Medulla oblongata (tissue), 1 donor: ENCODE data around the gene IL1RAPL1.

Experiments used
- DNase-seq: peaks from one replicate; pipeline ENCODE4 v3.0.0-alpha.2; 2015; ENCODE audit errors: extremely low spot score

IL1RAPL1 gene

DNA sequence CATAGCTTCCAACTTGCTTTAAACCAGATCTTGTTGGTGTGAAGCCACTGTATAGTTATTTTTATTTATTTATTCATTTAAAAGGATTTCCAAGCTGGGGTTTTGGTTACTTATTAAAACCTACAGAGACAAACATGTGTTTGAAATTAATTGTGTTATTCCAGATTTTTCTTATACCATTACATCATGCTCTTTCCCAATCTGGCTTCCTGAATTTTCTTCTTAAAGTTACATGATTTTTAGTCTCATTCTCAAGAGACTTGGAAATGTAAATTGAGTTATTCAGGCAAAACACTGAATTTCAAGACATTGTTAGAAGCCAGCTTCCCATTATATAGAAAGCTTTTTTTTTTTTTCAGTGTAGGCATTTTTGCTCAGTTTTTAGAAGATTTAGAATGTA is 381.9 kb downstream of the IL1RAPL1 start:
- DNase-seq, result no peak

GRCh38 chrX:28979877-28980276 is 392.6 kb downstream of the IL1RAPL1 start:
- DNase-seq, result no peak

- no peak for DNase-seq
Measured at GRCh38 chrX:28981952-28982351, 394.7 kb downstream of the IL1RAPL1 start.

DNA sequence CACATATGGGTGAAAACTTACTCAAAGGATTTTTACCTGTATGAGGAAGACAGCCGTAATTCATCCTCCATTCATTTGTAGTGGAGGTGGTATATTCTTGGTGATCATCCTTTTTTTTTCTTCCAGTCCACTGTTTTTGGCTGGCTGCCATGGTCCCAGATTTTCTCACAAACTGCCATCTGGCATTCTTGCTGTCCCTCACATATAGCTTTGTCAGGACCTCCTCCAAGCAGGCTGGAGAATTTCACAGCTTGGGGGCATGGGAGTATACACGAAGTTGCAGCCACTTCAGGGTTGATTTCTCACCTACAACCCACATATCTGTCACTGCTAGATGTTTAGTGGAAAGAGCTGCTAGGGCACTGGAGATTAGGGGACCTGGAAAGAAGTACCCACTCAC is 401.0 kb downstream of the IL1RAPL1 start:
- DNase-seq, result no peak

DNA sequence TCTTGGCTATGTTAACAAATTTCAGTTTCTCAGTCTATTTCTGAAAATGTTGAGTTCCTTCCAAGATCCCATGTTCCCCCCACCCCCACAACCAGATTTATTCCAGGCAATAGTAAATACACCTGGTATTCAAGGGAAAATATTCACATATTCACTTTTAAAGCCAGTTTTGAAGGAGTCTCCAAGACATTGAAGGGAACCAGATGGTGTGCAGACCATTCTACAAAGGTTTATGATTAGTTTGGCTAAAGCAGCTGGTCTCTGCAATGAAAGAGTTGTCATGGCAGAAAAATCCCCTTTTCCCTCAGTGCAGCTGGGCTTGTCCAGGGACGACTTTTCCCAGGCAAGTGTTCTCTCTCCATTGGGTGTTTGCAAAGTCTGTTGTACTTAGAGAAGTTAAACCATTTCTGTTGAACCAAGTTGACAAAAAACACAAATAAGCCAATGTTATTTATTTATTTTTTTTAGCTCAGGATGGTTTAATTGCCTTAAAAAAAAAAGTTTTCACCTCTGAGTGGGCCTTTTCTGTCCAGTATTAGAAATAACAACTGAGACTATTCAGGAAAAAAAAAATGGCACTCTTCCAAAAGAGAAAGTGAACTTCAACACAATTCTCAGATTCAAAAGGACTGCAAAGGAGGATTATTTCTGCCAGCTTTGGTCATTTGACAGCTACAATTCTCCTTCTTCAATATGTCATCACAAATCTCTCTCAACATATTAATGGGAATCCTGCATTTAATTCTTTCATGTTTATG is 410.6 kb downstream of the IL1RAPL1 start:
- peak; percentile 4 for DNase-seq

- DNase-seq, result no peak
Measured at GRCh38 chrX:28998609-28999135, 411.4 kb downstream of the IL1RAPL1 start.

DNA sequence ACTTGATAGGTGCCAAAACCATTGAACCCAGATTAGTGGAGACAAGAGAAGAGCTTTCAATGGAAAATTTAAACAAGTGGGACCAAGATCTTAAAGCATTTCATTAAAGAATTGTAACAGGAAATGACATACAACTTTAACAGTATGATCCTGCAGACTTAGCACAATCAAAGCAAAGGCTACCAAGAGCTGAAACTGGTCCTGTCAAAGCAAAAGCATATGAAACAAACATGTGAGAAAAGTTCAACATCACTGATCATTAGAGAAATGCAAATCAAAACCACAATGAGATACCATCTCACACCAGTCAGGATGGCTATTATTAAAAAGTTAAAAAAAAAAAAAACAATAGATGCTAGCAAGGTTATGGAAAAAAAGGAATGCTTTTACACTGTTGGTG is 425.6 kb downstream of the IL1RAPL1 start:
- no peak for DNase-seq

DNA sequence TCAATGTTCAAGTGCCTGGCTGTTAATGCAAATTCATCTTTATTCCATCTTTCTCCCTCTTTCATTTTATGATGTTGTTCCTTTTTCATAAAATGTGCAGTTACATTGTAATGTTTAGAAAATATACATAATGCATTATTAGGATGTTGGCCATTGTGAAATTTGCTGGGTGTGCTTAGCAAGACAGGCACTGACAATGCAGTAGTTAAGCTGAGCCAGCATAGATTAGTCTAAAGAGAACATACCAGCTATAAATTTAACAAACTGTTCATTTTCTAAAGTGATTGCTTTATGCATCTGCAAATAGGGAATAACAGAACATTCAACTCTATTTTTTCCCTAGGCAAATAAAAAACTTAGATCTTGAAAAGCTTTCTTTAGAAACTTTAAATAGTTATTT is 436.0 kb downstream of the IL1RAPL1 start:
- no peak for DNase-seq

- no peak for DNase-seq
Measured at GRCh38 chrX:29024871-29025270, 437.6 kb downstream of the IL1RAPL1 start.

DNA sequence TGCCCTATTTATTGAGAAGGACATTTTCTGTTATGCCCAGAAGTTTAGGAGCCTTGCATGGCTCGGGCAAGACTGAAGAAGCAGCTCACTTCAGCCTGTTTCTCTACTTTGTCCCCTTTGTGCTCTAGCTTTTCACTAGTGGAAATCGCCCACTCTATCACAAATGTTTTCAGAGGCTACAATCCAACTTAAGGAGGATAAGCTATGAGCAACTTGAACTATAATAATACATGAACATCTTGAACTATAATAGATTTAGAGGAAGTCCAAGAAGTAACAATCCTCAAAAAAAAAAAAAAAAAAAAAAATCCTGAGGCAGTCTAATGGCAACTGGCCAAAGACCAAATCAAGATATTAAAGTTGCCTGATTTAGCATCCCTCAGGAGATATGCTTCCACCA is 452.3 kb downstream of the IL1RAPL1 start:
- DNase-seq, result no peak

DNA sequence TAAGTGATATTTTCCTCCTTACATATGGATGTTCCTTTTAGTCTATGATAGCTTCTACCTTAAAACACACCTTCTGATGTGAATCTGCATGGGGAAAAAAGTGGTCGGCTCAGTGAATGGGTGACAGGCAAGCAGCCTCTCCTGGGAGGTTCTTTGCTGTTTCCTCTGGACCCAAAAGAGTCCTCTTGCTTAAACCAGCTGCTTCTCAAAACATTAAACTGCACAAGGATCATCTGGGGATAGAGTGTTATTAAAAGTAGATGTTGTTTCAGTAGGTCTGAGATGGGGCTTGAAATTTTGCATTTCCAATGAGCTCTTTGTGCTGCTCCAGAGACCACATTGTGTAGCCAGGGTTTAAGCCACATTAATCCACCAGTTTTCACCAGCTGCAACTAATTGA is 452.9 kb downstream of the IL1RAPL1 start:
- DNase-seq, result no peak

GRCh38 chrX:29042341-29042740 is 455.1 kb downstream of the IL1RAPL1 start:
- DNase-seq, result no peak

DNA sequence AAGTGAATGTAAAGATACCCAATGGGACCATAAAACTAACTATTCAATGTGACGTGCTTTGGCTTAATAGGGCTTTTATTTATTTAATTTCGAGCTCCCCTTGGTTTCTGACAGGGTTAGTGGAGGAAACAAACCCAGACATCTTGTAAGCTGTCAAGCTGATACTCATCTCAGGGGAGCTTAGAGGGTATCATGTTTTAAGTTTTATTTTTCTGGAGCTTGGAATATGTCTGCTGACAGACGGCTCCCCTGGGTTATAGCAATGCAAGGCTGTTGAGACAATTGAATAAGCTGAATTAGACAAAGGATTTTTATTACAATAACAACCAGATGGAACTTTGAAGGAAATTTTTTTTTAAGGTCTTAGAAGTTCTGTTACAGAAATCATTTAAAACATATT is 456.5 kb downstream of the IL1RAPL1 start:
- no peak for DNase-seq

DNA sequence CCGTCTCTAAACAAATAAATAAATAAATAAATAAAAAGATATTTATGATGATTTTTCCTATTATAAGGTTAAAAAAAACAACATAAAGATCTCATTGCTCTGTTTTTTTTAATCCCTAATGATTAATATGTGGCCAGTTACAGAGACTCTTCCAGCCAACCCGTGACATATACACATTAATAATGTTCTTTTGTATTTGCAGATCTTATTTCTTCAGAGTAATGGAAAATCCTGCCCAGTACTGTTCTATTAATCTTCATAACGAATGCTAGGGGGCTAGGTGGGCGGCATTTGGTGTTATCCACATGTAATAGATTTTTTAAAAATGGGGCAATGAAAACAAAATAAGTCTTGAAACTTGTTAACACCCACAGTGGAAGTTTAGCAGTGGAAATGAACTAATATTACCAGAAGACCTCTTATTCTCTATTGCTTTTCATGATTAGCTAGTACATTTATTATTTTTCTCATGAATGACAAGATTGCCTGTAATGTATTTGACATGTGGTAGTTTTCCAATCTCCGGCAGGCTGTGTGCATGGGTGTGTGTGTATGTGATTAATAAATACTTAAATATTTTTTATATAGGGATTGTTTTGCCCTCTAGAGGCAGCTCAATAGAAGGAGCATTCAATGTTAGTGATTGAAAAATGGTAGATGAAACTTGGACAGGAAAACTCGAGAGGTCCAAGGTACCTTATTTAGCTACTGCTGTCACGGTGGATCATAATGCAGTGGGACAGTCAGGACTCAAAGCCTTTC is 457.4 kb downstream of the IL1RAPL1 start:
- no peak for DNase-seq

- DNase-seq, result no peak
Measured at GRCh38 chrX:29065477-29065876, 478.2 kb downstream of the IL1RAPL1 start.

DNA sequence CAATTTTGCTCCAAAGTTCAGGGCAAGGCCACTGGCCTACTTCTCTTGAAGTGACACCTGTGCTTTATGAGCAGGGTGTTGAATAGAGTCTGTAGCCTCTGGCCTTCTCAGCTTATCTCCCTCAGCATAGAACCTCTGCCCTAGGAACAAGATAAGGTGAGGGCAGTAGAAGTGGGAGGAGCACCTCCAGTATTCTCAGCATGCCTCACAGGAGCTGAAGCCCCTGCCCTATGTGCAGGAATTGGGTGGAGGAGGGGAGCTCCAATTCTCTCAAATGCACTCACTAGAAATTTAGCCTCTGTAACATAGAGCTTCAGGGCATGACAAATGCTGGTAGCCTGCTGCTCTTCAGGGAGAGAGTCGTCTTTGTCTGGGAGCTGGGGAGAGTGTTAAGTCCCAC is 479.3 kb downstream of the IL1RAPL1 start:
- no peak for DNase-seq

GRCh38 chrX:29067351-29067750 is 480.1 kb downstream of the IL1RAPL1 start:
- DNase-seq, result no peak

GRCh38 chrX:29071525-29072320 is 484.5 kb downstream of the IL1RAPL1 start:
- DNase-seq, result no peak

- no peak for DNase-seq
Measured at GRCh38 chrX:29082558-29082957, 495.3 kb downstream of the IL1RAPL1 start.

GRCh38 chrX:29083823-29084222 is 496.6 kb downstream of the IL1RAPL1 start:
- DNase-seq, result no peak

DNA sequence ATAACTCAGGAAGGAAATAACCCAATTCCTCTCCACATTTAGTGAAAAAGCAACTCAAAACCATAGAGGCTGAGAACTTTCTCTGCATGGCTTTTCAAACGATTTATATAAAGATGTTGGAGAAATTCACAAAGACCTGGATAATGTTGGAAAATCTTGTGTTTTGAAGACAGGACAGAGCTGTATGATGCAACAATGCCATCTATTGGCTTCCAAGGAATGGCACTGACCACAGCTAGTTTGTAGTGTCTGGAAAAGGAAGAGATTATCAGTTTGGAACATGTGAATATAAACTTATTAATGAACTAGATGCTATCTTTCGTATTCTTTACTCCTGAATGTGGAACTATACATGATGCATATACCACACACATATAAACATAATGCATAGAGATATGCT is 503.6 kb downstream of the IL1RAPL1 start:
- DNase-seq, result peak; percentile 63

GRCh38 chrX:29107231-29107630 is 520.0 kb downstream of the IL1RAPL1 start:
- DNase-seq, result no peak
